GM23338 (cell line): ENCODE data around the gene CYBA. TPM values are rescaled to one million over a fixed set of nuclear protein-coding genes. Genes with fewer than 3 reads are reported as not detected.

Experiments
- ATAC-seq: fragments of 200-7000 bp; cut with Tn5 transposase; 3 replicates; pipeline ENCODE4 v1.9.1; 2020
- DNase-seq: peaks from one replicate; pipeline ENCODE4 v3.0.0-alpha.2; 2015; ENCODE audit warnings: low spot score
- H2AFZ ChIP-seq: fragments of 200-600 bp; sonication (generic); 2 replicates; pipeline ENCODE4 v1.8.0; 2016; ENCODE audit warnings: antibody characterized with exemption, mild to moderate bottlenecking, moderate library complexity
- H3F3A ChIP-seq: fragments of 200-600 bp; sonication (generic); replicated peaks from 2 replicates; pipeline ENCODE4 v1.8.0; 2017; ENCODE audit warnings: antibody characterized with exemption, mixed run types, low read depth
- H3K27ac ChIP-seq: fragments of 200-600 bp; sonication (generic); 2 replicates; pipeline ENCODE4 v1.6.1; 2016; ENCODE audit warnings: low read depth
- H3K27me3 ChIP-seq: fragments of 200-600 bp; sonication (generic); 2 replicates; pipeline ENCODE4 v1.8.0; 2016; ENCODE audit warnings: mild to moderate bottlenecking, mixed run types, moderate library complexity; ENCODE audit not compliant: insufficient read depth
- H3K36me3 ChIP-seq: fragments of 200-600 bp; sonication (generic); 2 replicates; pipeline ENCODE4 v1.8.0; 2016; ENCODE audit warnings: mild to moderate bottlenecking; ENCODE audit not compliant: insufficient read depth
- H3K4me1 ChIP-seq: fragments of 200-600 bp; sonication (generic); 2 replicates; pipeline ENCODE4 v1.8.0; 2016; ENCODE audit warnings: mild to moderate bottlenecking, moderate library complexity; ENCODE audit not compliant: insufficient read depth
- H3K4me2 ChIP-seq: fragments of 200-600 bp; sonication (generic); 2 replicates; pipeline ENCODE4 v1.7.1; 2017; ENCODE audit warnings: mixed run types
- H3K4me3 ChIP-seq: fragments of 200-600 bp; sonication (generic); 2 replicates; pipeline ENCODE4 v1.6.1; 2016; ENCODE audit warnings: mixed run types
- H3K79me2 ChIP-seq: fragments of 200-600 bp; sonication (generic); replicated peaks from 2 replicates; pipeline ENCODE4 v1.8.0; 2017; ENCODE audit warnings: mild to moderate bottlenecking; ENCODE audit not compliant: insufficient read depth
- H3K9me2 ChIP-seq: fragments of 200-600 bp; sonication (generic); 2 replicates; pipeline ENCODE4 v1.8.0; 2017; ENCODE audit not compliant: insufficient read depth
- H4K20me1 ChIP-seq: fragments of 200-600 bp; sonication (generic); replicated peaks from 2 replicates; pipeline ENCODE4 v1.8.0; 2017; ENCODE audit warnings: mild to moderate bottlenecking; ENCODE audit not compliant: insufficient read depth
- H3K27ac Mint-ChIP-seq: 2 replicates; pipeline ENCODE4 v1.8.0; 2020; ENCODE audit warnings: inconsistent platforms, mild to moderate bottlenecking, moderate library complexity, mixed read lengths
- H3K27me3 Mint-ChIP-seq: 3 replicates; pipeline ENCODE4 v1.8.0; 2022; ENCODE audit warnings: low read depth, mild to moderate bottlenecking, moderate library complexity, mixed read lengths, inconsistent platforms; ENCODE audit not compliant: insufficient read depth, poor library complexity
- H3K36me3 Mint-ChIP-seq: 3 replicates; pipeline ENCODE4 v1.8.0; 2021; ENCODE audit warnings: low read depth, mild to moderate bottlenecking, inconsistent platforms, moderate library complexity, mixed read lengths
- H3K4me1 Mint-ChIP-seq: 3 replicates; pipeline ENCODE4 v1.8.0; 2020; ENCODE audit warnings: mild to moderate bottlenecking, inconsistent platforms, mixed read lengths
- H3K4me3 Mint-ChIP-seq: 3 replicates; pipeline ENCODE4 v1.8.0; 2021; ENCODE audit warnings: moderate library complexity, mild to moderate bottlenecking, inconsistent platforms, mixed read lengths
- H3K9me3 Mint-ChIP-seq: 3 replicates; pipeline ENCODE4 v1.8.0; 2020; ENCODE audit warnings: moderate library complexity, mild to moderate bottlenecking, inconsistent platforms, mixed read lengths
- CREB1 ChIP-seq: fragments of 250-450 bp; sonication (Bioruptor Pico); IDR thresholded peaks from 2 replicates; pipeline ENCODE4 v1.5.0; 2020; ENCODE audit warnings: low read depth, mild to moderate bottlenecking, moderate library complexity
- CTCF ChIP-seq, 2 experiments: fragments of 200-600 bp in 1 of 2; sonication (generic) in 1 of 2; conservative IDR thresholded peaks; 2 replicates each; pipeline versions ENCODE4 v1.5.1 to v1.6.1; 2016 to 2017; ENCODE audit warnings: antibody characterized with exemption in 2 of 2, low read depth in 2 of 2, mild to moderate bottlenecking in 2 of 2, moderate library complexity in 1 of 2
- ETS1 ChIP-seq: IDR thresholded peaks from 2 replicates; pipeline ENCODE4 v1.6.1; 2016; ENCODE audit warnings: antibody characterized with exemption
- EZH2phosphoT487 ChIP-seq: fragments of 200-600 bp; sonication (generic); IDR thresholded peaks from one replicate; pipeline ENCODE4 v1.8.1; 2018; ENCODE audit warnings: antibody characterized with exemption; ENCODE audit not compliant: unreplicated experiment
- JUNB ChIP-seq: IDR thresholded peaks from one replicate; pipeline ENCODE4 v1.6.1; 2016; ENCODE audit warnings: antibody characterized with exemption; ENCODE audit not compliant: unreplicated experiment
- NANOG ChIP-seq: IDR thresholded peaks from 2 replicates; pipeline ENCODE4 v1.6.1; 2016; ENCODE audit warnings: antibody characterized with exemption, borderline replicate concordance
- POLR2AphosphoS5 ChIP-seq: IDR thresholded peaks from 2 replicates; pipeline ENCODE4 v1.6.1; 2016; ENCODE audit warnings: antibody characterized with exemption, low read depth
- STAT1 ChIP-seq: IDR thresholded peaks from one replicate; pipeline ENCODE4 v1.6.1; 2016; ENCODE audit warnings: antibody characterized with exemption; ENCODE audit not compliant: unreplicated experiment
- ZNF114 ChIP-seq: fragments of 250-450 bp; sonication (Bioruptor Pico); IDR thresholded peaks from 2 replicates; pipeline ENCODE4 v1.5.0; 2020; ENCODE audit warnings: mild to moderate bottlenecking, moderate library complexity
- ZNF331 ChIP-seq: fragments of 250-450 bp; sonication (Bioruptor Pico); IDR thresholded peaks from 2 replicates; pipeline ENCODE4 v1.5.0; 2020; ENCODE audit warnings: low read depth, mild to moderate bottlenecking, moderate library complexity
- ZNF462 ChIP-seq: fragments of 250-450 bp; sonication (Bioruptor Pico); IDR thresholded peaks from 2 replicates; pipeline ENCODE4 v1.5.0; 2020; ENCODE audit warnings: mild to moderate bottlenecking, moderate library complexity
- polyA plus RNA-seq: library from polyadenylated mRNA; unstranded; fragments of >200 nt; fragmentation: Nextera tagmentation; extraction: Ambion mirVana; gene quantifications from 2 replicates; pipeline ENCODE4 v1.2.1, GENCODE V29; 2016
- total RNA-seq: library from RNA; depleted of rRNA; stranded (reverse); fragments of >200 nt; shearing (Covaris generic); gene quantifications from 2 replicates; pipeline ENCODE4 v1.2.3, GENCODE V29; 2014

Gene CYBA
- total and polyA plus RNA-seq, 2 experiments from 2014 or later = 275 to 281 TPM

GRCh38 chr16:88653101-88653500 lies 2.2 kb upstream of the CYBA start (continued):
- no peak for TF ChIP-seq CTCF (conservative IDR thresholded peaks at IDR 0.05; ENCODE audit: low read depth in 2 of 2)
- TF ChIP-seq CREB1 (CRISPR knock-in tag) = no peak
- TF ChIP-seq ETS1 = no peak
- TF ChIP-seq ZNF114 (CRISPR knock-in tag) = no peak
- TF ChIP-seq ZNF331 (CRISPR knock-in tag) = no peak
- TF ChIP-seq STAT1 = no peak
- no peak for TF ChIP-seq NANOG
- TF ChIP-seq POLR2AphosphoS5 = no peak

GRCh38 chr16:88652762-88653063 lies 1.9 kb upstream of the CYBA start:
- no peaks in the 10 kb centered on the region for H3K9me2 ChIP-seq
- 0 out of 2 replicates have a peak, but pooled peaks cover 4% of the 10 kb centered on the region for H3F3A ChIP-seq
- H3K4me1 ChIP-seq = peaks cover 11% of the 10 kb centered on the region; the same call in 1 of the 2 replicates
- no peaks in the 10 kb centered on the region for H3K27me3 ChIP-seq
- DNase-seq (no peak), ATAC-seq (no peak)
- peaks cover 12% of the 10 kb centered on the region; the same call in 1 of the 2 replicates for H4K20me1 ChIP-seq
- H3K4me2 ChIP-seq = no peak overlapping the region
- peaks cover 2% of the 10 kb centered on the region for H3K36me3 ChIP-seq
- no peak overlapping the region for H3K4me3 ChIP-seq
- H2AFZ ChIP-seq = no peak overlapping the region
- H3K4me3 Mint-ChIP-seq = no peak overlapping the region
- H3K36me3 Mint-ChIP-seq = peaks cover 19% of the 10 kb centered on the region
- peaks cover 14% of the 10 kb centered on the region; the same call in 1 of the 2 replicates for H3K79me2 ChIP-seq
- H3K9me3 Mint-ChIP-seq = no peaks in the 10 kb centered on the region
- H3K27ac Mint-ChIP-seq = no peak overlapping the region
- H3K27ac ChIP-seq = no peak overlapping the region
- peaks cover 8% of the 10 kb centered on the region; the same call in 2 of the 3 replicates for H3K4me1 Mint-ChIP-seq
- H3K27me3 Mint-ChIP-seq = peaks cover 4% of the 10 kb centered on the region
- TF ChIP-seq NANOG (no peak), ZNF331 (CRISPR knock-in tag) (no peak), EZH2phosphoT487 (no peak), JUNB (no peak), POLR2AphosphoS5 (no peak), CTCF (conservative IDR thresholded peaks at IDR 0.05; ENCODE audit: low read depth in 2 of 2) (no peak), ZNF462 (CRISPR knock-in tag) (no peak), STAT1 (no peak)
